MG63 (cell line): Measurements from ENCODE around the gene RGSL1. TPM values are rescaled to one million over a fixed set of nuclear protein-coding genes. Genes with fewer than 3 reads are reported as not detected.

Experiments
- DNase-seq: peaks from one replicate; pipeline ENCODE4 v3.0.0-alpha.2; 2020
- H3K27me3 ChIP-seq: fragments of 250-450 bp; sonication (Bioruptor Pico); 2 replicates; pipeline ENCODE4 v1.5.1; 2020; ENCODE audit warnings: mild to moderate bottlenecking, moderate library complexity
- H3K36me3 ChIP-seq: fragments of 250-450 bp; sonication (Bioruptor Pico); 2 replicates; pipeline ENCODE4 v1.5.1; 2020; ENCODE audit warnings: mild to moderate bottlenecking, moderate library complexity
- H3K4me3 ChIP-seq: fragments of 250-450 bp; sonication (Bioruptor Pico); 2 replicates; pipeline ENCODE4 v1.5.1; 2020; ENCODE audit warnings: mild to moderate bottlenecking, moderate library complexity
- H3K9me3 ChIP-seq: fragments of 250-450 bp; sonication (Bioruptor Pico); 2 replicates; pipeline ENCODE4 v1.5.1; 2020; ENCODE audit warnings: mild to moderate bottlenecking, moderate library complexity
- total RNA-seq: library from RNA; depleted of rRNA; stranded (reverse); fragments of >200 nt; shearing (Covaris generic); gene quantifications from 2 replicates; pipeline ENCODE4 v1.2.3, GENCODE V29; 2014; ENCODE audit warnings: low replicate concordance

Gene RGSL1
- total RNA-seq, 1 experiment from 2014 or later, result not detected

DNA sequence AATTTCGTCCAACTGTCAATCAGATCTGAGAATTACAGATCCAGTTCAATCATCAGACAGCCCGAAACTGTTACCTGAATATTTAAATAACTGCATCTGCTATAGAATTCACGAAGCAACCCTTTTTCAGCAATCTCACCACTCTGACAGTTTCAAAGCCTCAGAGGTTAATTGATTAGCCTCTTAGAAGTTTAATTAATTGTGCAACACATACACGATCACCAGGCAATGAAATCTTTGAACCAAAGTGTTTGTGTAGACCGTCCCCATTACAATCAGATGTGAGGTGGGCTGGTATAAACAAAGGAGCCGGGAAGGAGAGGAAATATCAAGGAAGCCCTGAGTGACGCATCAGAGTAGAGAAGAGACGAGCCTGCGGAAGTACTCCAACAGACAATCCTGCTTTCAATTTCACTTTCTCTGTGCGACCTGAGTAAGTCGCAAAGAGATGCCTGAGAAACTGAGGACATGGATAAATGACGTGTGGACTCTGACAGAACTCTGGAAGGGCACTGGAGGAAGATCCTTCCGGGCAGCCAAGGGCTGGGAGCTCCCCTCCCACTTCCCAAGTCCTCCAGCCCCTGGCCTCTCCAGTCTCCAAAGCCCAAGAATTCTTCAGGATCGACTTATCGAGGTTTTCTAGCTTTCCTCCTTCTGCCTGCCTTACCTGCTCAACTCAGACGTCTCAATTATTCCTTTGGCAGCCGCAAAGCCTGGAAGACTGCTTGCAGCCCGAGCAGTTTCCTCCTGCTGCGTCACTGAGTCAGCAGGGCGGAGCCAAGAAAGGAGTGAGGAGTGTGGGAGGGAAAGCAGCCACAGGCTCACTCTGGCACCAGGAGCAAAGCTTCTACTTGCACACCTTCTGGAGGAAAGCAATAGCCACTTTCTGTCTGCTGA is 138.8 kb downstream of the RGSL1 start, which contains the start of gene RNASEL:
Gene RNASEL (minus strand): TSS at position 757 of the 897 bp plus-strand sequence. CDS start 2,450 bp downstream, outside the sequence.
- Histone ChIP-seq H3K27me3 (no peaks in the 10 kb centered on the region), H3K9me3 (0 out of 2 replicates have a peak, but pooled peaks cover 2% of the 10 kb centered on the region), H3K4me3 (peak within 1 kb of the TSS; percentile 66), H3K36me3 (no peaks in the 10 kb centered on the region)
- peak; percentile 75 for DNase-seq

DNA sequence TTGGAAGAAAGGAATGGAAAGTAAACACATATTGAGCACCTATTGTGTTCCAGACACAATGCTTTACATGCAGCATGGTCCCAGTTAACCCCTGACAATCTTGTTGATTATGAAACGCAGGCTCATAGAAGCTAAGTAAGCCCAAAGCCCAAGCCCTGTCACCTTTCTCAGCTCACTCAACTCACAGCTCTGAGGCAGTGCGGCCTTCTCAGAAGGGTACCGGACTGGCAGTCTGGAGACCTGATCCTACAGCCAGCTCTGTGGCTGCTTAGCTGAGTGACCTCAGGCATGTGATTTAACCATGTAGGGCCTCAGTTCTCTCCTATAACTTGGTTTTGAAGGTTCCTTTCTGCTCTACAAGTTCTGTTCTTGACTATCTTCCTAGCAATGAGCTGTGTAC is 139.6 kb downstream of the RGSL1 start:
- Histone ChIP-seq H3K4me3 (peak overlapping the region; percentile 66), H3K9me3 (0 out of 2 replicates have a peak, but pooled peaks cover 2% of the 10 kb centered on the region), H3K27me3 (no peaks in the 10 kb centered on the region), H3K36me3 (no peaks in the 10 kb centered on the region)
- DNase-seq, result no peak

DNA sequence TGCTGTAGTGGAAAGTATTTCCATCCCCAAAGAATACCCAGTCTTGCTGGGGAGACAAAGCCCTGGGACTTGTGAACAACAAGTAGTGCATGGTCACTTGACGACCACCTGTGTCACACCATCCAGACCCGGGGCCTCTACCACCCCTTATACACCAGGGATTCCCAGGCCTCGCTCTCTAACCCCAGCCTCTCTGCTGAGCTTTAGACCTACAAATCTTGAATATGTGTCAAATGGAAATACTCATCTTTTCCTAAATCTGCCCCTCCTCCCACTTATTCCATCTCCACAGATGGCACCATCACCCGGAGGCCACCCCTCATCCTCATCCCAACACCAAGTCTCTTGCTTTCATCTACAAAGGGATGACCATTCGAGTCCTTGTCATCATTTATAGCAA is 140.0 kb downstream of the RGSL1 start:
- H3K36me3 ChIP-seq, result no peaks in the 10 kb centered on the region
- 0 out of 2 replicates have a peak, but pooled peaks cover 2% of the 10 kb centered on the region for H3K9me3 ChIP-seq
- no peaks in the 10 kb centered on the region for H3K27me3 ChIP-seq
- H3K4me3 ChIP-seq, result no peak overlapping the region
- no peak for DNase-seq

DNA sequence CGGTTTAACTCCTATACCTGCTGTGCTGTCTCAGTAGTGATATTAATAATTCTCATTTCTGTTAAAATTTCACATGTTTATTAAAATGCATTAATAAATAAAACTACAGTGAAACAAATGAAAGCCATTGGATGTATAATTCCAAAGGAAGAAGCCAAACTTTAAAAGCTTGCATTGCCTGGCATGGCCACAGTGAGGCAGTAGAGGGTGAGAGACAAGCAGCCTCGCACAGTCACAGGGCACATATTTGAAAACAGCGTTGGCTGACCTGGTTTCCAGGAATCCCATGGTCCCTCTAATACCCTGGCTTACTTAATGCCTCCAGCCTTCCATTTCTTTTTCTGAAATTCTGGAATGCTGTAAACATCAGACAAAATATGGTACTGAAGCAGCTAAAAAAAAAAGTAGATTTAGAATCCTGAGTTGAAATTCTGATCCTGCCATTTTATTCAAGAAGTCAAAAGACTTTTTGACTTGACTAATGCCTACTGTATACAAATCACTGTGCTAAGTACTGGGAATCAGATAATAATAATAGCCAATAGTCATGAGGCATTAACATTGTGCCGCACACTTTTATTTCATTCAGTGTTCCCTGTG is 145.8 kb downstream of the RGSL1 start:
- Histone ChIP-seq H3K27me3 (no peaks in the 10 kb centered on the region), H3K36me3 (no peaks in the 10 kb centered on the region), H3K4me3 (no peak overlapping the region), H3K9me3 (no peaks in the 10 kb centered on the region)
- peak; percentile 44 for DNase-seq

DNA sequence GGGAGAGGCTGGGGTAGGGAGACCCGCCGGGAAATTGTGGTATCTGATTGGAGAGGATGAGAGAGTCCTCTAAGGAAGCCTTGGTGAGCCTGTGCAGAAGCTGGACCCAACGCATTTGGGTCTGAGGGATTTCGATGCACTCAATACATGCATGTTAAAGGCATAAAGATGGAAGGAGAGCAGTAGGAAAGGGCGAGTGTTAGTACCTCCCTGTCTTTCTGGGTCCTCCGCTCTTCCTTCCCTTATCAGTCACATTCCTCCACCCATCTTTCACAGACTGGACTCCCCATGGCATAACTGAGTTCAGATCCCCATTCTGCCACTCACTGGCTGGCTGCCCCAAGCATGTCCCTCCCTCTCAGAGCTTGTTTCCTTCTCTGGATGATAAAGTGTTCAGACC is 147.0 kb downstream of the RGSL1 start:
- Histone ChIP-seq H3K4me3 (no peak overlapping the region), H3K36me3 (no peaks in the 10 kb centered on the region)
- DNase-seq, result no peak

DNA sequence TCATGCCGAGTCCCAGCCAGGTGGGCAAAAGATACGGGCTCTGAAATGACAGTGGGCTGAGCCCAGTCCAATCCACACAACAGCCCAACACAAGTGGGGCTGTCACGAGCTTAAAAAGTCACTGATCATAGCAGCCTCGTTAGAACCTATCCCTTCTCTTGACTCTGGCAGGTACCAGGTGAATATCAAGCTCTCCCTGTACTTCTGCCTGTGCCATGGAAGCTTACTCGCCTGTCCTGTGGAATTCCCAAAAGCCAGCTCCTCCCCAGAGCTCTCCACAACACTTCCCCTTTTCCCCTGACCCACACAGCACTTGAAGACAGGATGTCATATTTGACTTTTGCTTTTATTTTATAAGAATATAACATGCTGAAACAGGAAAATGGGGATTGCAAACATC is 148.3 kb downstream of the RGSL1 start:
- DNase-seq, result no peak
- H3K9me3 ChIP-seq, result no peaks in the 10 kb centered on the region
- H3K4me3 ChIP-seq, result no peak overlapping the region
- H3K27me3 ChIP-seq, result no peaks in the 10 kb centered on the region
- no peaks in the 10 kb centered on the region for H3K36me3 ChIP-seq

More for the DNA sequence above, 147.0 kb downstream of the RGSL1 start:
- Histone ChIP-seq H3K27me3 (no peaks in the 10 kb centered on the region), H3K9me3 (no peaks in the 10 kb centered on the region)

DNA sequence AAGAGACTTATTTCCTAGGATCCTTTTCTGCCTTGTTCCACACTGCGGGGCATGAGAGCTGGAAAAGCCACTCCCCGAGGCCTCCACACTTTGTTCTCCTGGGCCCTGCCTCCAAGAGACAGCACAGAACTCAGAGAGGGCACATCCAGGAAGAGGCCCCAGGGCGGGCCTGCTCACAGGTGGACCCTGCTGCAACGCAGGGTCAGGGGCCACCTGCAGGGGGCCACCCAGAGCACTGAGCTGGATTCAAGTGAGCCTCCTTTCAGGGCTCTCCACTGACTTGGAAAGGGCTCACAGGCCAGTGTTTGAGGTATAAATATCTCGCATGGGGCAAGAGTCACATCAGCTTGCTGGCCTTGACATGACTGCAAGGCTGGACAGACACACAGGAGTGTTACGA is 149.4 kb downstream of the RGSL1 start:
- Histone ChIP-seq H3K27me3 (no peaks in the 10 kb centered on the region), H3K4me3 (no peak overlapping the region), H3K9me3 (no peaks in the 10 kb centered on the region), H3K36me3 (no peaks in the 10 kb centered on the region)
- no peak for DNase-seq

DNA sequence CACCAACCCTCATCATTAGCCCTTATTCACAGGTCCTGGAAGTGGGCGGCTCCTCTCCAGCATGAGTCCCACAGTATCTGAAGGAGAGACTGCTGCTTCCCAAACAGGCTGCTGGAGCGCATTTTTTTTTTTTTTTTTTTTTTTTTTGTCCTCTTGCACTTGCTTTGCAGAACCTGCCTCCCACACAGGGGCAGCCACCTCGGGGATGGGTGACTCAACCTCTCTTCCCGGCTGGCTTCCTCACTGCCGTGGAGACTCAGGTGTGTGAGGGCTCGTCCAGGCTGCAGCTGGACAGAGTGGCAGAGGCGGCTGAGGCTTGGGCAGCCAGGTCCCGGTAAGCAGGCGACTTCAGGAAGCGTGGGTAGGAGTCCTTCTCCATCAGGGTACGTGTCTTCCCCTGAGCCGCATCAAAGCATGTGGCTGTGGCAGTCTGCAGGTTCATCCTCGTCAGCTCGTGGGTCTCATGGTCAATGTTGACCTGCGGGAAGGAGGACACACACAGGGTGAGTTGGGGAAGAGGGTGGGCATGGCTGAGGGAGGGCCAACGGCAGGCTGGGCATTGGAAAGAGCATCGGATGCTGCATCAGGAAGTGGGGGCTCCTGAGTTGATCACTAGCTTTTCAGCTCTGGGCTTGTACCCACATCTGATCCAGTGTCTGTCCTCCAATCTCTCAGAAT is 150.2 kb downstream of the RGSL1 start:
- DNase-seq, result no peak

DNA sequence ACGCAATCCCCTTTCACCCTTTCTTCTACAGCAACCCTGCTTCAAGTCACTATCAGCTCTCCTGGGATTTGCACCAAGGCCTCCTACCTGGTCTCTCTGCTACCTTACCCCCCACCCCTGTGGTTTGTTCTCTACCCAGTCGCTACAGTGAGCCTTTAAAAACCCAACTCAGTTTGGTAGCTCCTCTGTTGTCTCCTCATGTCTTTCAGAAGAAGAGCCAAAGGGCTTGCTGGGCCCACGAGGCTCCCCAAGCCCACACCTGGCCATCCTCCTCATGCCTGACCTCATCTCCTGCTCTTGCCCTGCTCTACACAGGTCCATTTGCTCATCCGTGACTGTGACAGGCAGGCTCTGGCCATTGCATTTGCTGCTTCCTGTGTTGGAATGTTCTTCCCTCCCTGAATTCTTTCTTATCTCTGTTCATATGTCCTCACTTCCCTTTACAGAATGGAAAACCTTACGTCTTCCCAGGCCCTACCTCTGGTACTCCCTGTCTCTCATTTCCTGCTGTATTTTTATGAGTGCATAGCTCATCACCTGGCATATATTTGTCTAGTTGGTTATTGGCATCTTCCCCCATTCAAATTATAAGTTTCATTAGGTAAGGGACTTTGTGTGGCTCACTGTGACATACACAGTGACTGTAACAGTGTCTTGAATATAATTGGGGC is 150.9 kb downstream of the RGSL1 start:
- Histone ChIP-seq H3K27me3 (no peaks in the 10 kb centered on the region), H3K36me3 (no peaks in the 10 kb centered on the region), H3K9me3 (no peaks in the 10 kb centered on the region), H3K4me3 (no peak overlapping the region)
- no peak for DNase-seq

More for the DNA sequence above, 150.2 kb downstream of the RGSL1 start:
- no peaks in the 10 kb centered on the region for H3K9me3 ChIP-seq
- no peak overlapping the region for H3K4me3 ChIP-seq
- no peaks in the 10 kb centered on the region for H3K36me3 ChIP-seq
- H3K27me3 ChIP-seq, result no peaks in the 10 kb centered on the region

DNA sequence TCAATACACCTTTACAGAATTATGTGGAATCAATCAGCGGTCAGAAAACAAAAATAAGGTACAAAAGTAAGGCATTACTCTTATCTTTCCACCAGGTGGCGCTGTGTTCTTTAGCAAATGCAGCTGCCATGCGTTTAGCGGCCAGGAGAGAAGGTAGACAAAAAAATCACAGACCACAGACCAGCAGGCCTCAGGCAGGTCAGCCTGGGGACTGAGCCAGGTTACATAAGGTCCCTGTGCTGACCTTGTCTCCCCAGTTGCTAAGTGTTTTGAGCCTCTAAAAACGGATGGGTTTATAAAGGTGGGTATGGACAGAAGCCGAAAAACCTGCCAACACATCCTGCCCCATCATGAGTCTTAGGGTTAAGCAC is 151.5 kb downstream of the RGSL1 start:
- peak; percentile 45 for DNase-seq
- H3K4me3 ChIP-seq, result no peak overlapping the region

DNA sequence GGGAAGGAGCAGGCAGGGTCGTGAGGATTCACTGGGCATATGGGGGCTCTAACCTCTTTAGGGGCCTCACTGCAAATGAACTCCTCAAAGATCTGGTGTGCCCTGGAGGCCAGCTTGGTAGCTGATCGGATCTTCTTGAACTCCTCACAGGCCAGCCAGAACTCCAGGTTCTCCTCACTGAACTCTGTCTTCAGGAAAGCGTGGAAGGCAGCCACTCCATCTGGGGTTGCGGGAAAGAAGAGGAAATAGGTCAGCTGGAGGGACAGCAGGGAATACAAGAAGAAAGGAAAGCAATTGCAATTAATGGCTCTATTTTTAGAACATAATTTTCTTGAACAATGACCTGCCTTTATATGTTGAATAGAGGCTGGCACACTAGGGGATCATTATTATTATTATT is 152.0 kb downstream of the RGSL1 start:
- Histone ChIP-seq H3K4me3 (no peak overlapping the region), H3K36me3 (no peaks in the 10 kb centered on the region), H3K27me3 (no peaks in the 10 kb centered on the region), H3K9me3 (no peaks in the 10 kb centered on the region)
- no peak for DNase-seq

More for the DNA sequence above, 151.5 kb downstream of the RGSL1 start:
- Histone ChIP-seq H3K9me3 (no peaks in the 10 kb centered on the region), H3K27me3 (no peaks in the 10 kb centered on the region), H3K36me3 (no peaks in the 10 kb centered on the region)

DNA sequence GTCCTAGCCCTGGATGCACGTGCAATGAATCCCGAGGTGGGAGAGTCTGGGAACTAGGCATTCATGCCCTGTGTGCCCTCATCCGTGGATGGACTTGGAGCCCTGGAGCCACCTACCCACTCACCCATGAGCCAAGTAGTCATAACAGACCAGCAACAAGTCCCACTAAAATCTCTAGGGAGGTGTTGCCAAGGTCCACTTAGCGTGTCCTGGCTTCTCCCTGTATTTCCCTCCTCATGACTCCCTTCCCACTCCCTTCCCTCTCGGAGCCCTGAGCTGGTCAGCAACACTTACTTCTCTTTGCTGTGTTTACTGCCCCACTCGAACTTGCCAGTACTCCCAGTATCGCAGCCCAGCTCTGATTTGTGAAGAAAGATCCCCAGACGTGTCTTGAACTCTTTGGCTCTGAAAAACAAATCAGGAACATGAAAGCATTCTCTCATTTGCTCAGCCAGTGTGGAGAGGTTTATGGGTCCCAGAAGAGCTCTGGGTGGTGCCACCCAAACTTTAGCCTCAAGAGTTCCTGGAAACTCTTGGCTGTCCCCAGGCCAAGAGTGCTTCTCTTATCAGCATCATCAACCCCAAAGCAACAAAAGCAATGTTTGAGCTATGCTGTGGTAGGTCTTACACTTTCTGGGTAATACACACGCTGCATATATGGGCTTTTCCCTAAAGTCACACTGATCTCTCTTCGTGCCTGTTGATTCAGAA is 153.1 kb downstream of the RGSL1 start:
- no peaks in the 10 kb centered on the region for H3K36me3 ChIP-seq
- no peaks in the 10 kb centered on the region for H3K9me3 ChIP-seq
- H3K4me3 ChIP-seq, result 0 out of 2 replicates have a peak overlapping the region, but pooled peaks have one; percentile 37
- H3K27me3 ChIP-seq, result no peaks in the 10 kb centered on the region
- DNase-seq, result no peak

DNA sequence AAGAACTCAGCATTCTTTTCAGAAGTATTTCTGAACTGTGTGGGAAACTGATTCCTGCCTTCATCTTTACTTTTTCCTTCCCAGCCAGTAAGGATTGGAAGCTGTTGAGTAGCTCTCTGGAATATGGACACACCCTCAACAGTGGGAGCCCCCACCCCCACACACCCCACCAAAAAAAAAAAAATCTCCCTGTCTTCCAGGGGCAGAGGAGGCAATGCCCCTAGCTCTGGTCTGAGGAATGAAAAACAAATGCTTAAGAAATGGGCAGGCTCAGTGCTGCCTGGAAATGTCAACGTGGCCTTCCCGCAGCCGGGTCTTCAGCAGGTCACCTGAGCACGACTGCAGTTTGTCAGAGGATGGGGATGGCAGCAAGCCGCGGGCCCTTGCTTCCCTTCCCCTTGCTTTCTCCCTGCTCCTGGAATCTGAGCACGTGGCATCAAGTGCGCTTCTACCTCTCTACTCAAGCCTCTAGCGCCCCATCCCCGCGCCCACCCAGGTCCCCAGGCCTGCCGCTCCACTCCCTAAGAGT is 153.8 kb downstream of the RGSL1 start:
- no peaks in the 10 kb centered on the region for H3K27me3 ChIP-seq
- peak overlapping the region; percentile 37 for H3K4me3 ChIP-seq
- H3K9me3 ChIP-seq, result no peaks in the 10 kb centered on the region
- no peak for DNase-seq
- no peaks in the 10 kb centered on the region for H3K36me3 ChIP-seq

DNA sequence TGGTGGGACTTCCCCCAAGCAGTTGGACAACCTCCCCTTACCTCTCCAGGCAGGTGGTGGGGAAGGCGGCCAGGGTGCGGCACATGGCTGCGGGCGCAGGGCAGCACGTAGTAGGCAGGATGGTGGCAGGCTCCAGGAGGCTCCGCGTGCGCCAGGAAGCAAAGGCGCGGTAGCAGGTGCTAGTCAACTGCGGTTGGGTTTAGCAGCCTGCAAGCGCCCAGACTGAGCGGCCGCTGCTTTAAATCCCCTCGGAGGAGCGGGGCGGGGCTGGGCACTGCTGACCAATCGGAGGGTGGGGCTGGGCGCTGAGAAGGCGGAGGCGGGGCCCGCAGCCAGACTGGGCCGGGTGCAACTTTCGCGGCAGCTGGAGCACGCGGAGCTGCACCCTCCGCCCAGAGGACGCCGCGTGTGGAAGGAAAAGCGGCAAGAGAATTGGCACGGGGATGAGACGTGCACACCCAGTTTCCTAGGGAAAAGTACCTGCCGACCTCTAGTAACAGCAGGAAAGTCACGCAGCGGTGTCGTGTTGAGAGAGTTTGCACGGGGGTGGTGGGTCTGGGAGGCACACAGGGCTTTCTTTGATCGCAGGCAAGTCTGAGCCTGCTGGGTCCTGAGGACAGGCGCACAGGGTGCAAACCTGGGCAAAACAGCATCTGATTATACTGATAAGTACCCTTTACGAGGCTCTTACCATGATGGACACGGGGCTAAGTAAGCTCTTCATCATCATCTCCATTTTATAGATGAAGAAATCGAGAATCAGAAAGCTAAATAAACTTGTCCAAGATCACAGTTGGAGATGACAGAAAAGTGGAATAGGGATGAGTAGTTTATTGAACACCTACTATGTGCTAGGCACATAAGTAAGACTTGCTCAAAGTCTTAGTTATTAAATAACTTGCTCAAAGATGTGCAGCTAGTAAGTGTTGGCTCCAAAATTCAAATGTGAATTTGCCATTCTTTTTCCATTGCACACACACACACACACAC is 154.5 kb downstream of the RGSL1 start, which contains the start of gene RGS16:
Gene RGS16 (minus strand): TSS at position 215 of the 990 bp plus-strand sequence. CDS start 130 bp downstream, at position 85.
- Histone ChIP-seq H3K36me3 (no peaks in the 10 kb centered on the region), H3K9me3 (no peaks in the 10 kb centered on the region), H3K27me3 (no peaks in the 10 kb centered on the region), H3K4me3 (peak within 1 kb of the TSS; percentile 37)
- peak; percentile 89 for DNase-seq

DNA sequence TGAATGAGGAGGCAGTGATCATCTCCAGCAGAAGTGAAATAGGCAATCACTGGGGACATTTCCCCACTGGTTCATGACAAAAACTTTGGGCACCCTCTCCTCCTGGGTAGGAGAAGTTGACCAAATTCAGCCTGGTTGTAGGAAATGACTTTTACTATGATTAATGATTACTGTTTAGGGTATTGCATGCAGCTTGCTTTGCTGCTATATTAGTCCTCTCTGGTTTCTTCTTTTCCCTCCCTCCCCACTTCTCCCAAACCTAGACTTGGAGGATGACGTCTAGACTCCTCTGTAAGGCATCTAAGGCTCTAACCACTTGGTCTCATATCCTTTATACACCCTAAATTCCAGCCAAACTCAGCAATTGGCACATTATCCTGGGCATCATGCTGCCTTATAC is 157.6 kb downstream of the RGSL1 start:
- Histone ChIP-seq H3K9me3 (no peaks in the 10 kb centered on the region), H3K4me3 (no peak overlapping the region), H3K36me3 (no peaks in the 10 kb centered on the region), H3K27me3 (no peaks in the 10 kb centered on the region)
- DNase-seq, result no peak
